ENCODE results near the gene EDC4. TPM values are rescaled to one million over a fixed set of nuclear protein-coding genes. Genes with fewer than 3 reads are reported as not detected.

Gene EDC4
- total RNA-seq, 2 experiments from 2014 or later, result 86.6 to 89.6 TPM

GRCh38 chr16:67883146-67883871 is 10.5 kb downstream of the EDC4 start:
- CTCF ChIA-PET (ENCODE audit: unreplicated experiment), result interaction anchor here (0.5 to 1.0 kb wide), 6 partner anchors 41 to 157 kb away, joined by 3 to 8 read pairs (median 3); partner anchors contain the start of gene CTRL
- POLR2A ChIA-PET, result interaction anchor here (0.6 kb wide), 1 partner anchor 114 kb away, joined by 3 read pairs; no protein-coding TSS in a partner anchor
- no peaks in the 10 kb centered on the region for H4K20me1 ChIP-seq (ENCODE audit: insufficient read depth, low read length)
- no peak overlapping the region for H3K4me2 ChIP-seq (ENCODE audit: low read length)
- H3K9me3 ChIP-seq (ENCODE audit: low read length), result no peaks in the 10 kb centered on the region
- no peak for DNase-seq (ENCODE audit: low spot score)
- BruUV-seq (replicated peaks), result no TSS peak
- H3K27ac ChIP-seq (ENCODE audit: low read depth, low read length, poor library complexity, severe bottlenecking), result no peak overlapping the region
- peaks cover 75% of the 10 kb centered on the region for H3K36me3 ChIP-seq (ENCODE audit: insufficient read depth, low read length)
- no peak overlapping the region for H3K4me3 ChIP-seq (ENCODE audit: low read depth, low read length, poor library complexity, severe bottlenecking)
- H3K4me1 ChIP-seq (ENCODE audit: insufficient read depth, low read length, poor library complexity, severe bottlenecking), result no peaks in the 10 kb centered on the region
- no peaks in the 10 kb centered on the region for H3K79me2 ChIP-seq (ENCODE audit: insufficient read depth, low read depth, low read length)
- intact Hi-C loops (cut with micrococcal nuclease; ENCODE audit: unreplicated experiment), result loop anchor here (1.0 to 5.0 kb wide), 2 partner anchors 45 to 179 kb away; no protein-coding TSS in a partner anchor
- H2AFZ ChIP-seq (ENCODE audit: low read length), result no peak overlapping the region
- TF ChIP-seq CTCF (conservative IDR thresholded peaks at IDR 0.05; ENCODE audit: low read length), result no peak
- TF ChIP-seq EZH2phosphoT487 (IDR thresholded peaks at IDR 0.05; ENCODE audit: borderline replicate concordance, low read depth, low read length), result no peak
- H3K9me2 ChIP-seq (ENCODE audit: insufficient read depth, low read length), result no peaks in the 10 kb centered on the region

GRCh38 chr16:67883872-67884261 is 11.0 kb downstream of the EDC4 start:
- Histone ChIP-seq H3K4me3 (ENCODE audit: low read depth, low read length, poor library complexity, severe bottlenecking) (no peak overlapping the region), H3K4me2 (ENCODE audit: low read length) (no peak overlapping the region), H3K4me1 (ENCODE audit: insufficient read depth, low read length, poor library complexity, severe bottlenecking) (no peaks in the 10 kb centered on the region), H3K27ac (ENCODE audit: low read depth, low read length, poor library complexity, severe bottlenecking) (no peak overlapping the region), H3K36me3 (ENCODE audit: insufficient read depth, low read length) (peaks cover 69% of the 10 kb centered on the region), H3K9me3 (ENCODE audit: low read length) (no peaks in the 10 kb centered on the region), H4K20me1 (ENCODE audit: insufficient read depth, low read length) (no peaks in the 10 kb centered on the region), H3K9me2 (ENCODE audit: insufficient read depth, low read length) (no peaks in the 10 kb centered on the region), H2AFZ (ENCODE audit: low read length) (no peak overlapping the region), H3K79me2 (ENCODE audit: insufficient read depth, low read depth, low read length) (no peaks in the 10 kb centered on the region)
- DNase-seq (ENCODE audit: low spot score), result peak; percentile 62
- intact Hi-C loops (cut with micrococcal nuclease; ENCODE audit: unreplicated experiment), result loop anchor here (1.0 to 5.0 kb wide), 2 partner anchors 44 to 178 kb away; no protein-coding TSS in a partner anchor
- ChIA-PET POLR2A (interaction anchor here (0.6 kb wide), 1 partner anchor 115 kb away, joined by 3 read pairs; no protein-coding TSS in a partner anchor), CTCF (ENCODE audit: unreplicated experiment) (interaction anchor here (0.6 to 1.0 kb wide), 5 partner anchors 41 to 157 kb away, joined by 3 to 8 read pairs (median 3); partner anchors contain the start of gene CTRL)
- TF ChIP-seq CTCF (conservative IDR thresholded peaks at IDR 0.05; ENCODE audit: low read length) (peak; percentile 92), EZH2phosphoT487 (IDR thresholded peaks at IDR 0.05; ENCODE audit: borderline replicate concordance, low read depth, low read length) (no peak)
- BruUV-seq (replicated peaks), result no TSS peak

GRCh38 chr16:67884684-67885083 is 11.8 kb downstream of the EDC4 start, which contains the start of gene NRN1L:
Gene NRN1L, plus strand, starts transcription at chr16:67884885. Its CDS starts 19 bp downstream, at chr16:67884904.
- intact Hi-C loops (cut with micrococcal nuclease; ENCODE audit: unreplicated experiment), result loop anchor here (5.0 kb wide), 1 partner anchor 178 kb away; no protein-coding TSS in a partner anchor
- peaks cover 61% of the 10 kb centered on the region for H3K36me3 ChIP-seq (ENCODE audit: insufficient read depth, low read length)
- H3K9me3 ChIP-seq (ENCODE audit: low read length), result no peaks in the 10 kb centered on the region
- ChIA-PET CTCF (ENCODE audit: unreplicated experiment) (no interaction called here), POLR2A (no interaction called here)
- H3K4me2 ChIP-seq (ENCODE audit: low read length), result no peak within 1 kb of the TSS
- no peak for DNase-seq (ENCODE audit: low spot score)
- no peak within 1 kb of the TSS for H3K4me3 ChIP-seq (ENCODE audit: low read depth, low read length, poor library complexity, severe bottlenecking)
- H3K4me1 ChIP-seq (ENCODE audit: insufficient read depth, low read length, poor library complexity, severe bottlenecking), result no peaks in the 10 kb centered on the region
- no peaks in the 10 kb centered on the region for H3K79me2 ChIP-seq (ENCODE audit: insufficient read depth, low read depth, low read length)
- H4K20me1 ChIP-seq (ENCODE audit: insufficient read depth, low read length), result no peaks in the 10 kb centered on the region
- TF ChIP-seq CTCF (conservative IDR thresholded peaks at IDR 0.05; ENCODE audit: low read length), result no peak
- no peak for TF ChIP-seq EZH2phosphoT487 (IDR thresholded peaks at IDR 0.05; ENCODE audit: borderline replicate concordance, low read depth, low read length)
- H3K27ac ChIP-seq (ENCODE audit: low read depth, low read length, poor library complexity, severe bottlenecking), result no peak within 1 kb of the TSS
- H3K9me2 ChIP-seq (ENCODE audit: insufficient read depth, low read length), result no peaks in the 10 kb centered on the region
- BruUV-seq (replicated peaks), result no TSS peak
- no peak within 1 kb of the TSS for H2AFZ ChIP-seq (ENCODE audit: low read length)

Measured in OCI-LY7 (cell line).